IMR-90 (cell line): ENCODE results near the gene DCUN1D2.

ENCODE experiments used
- CTCF ChIP-seq: conservative IDR thresholded peaks from 2 replicates; pipeline ENCODE4 v1.5.1; 2012; ENCODE audit warnings: mild to moderate bottlenecking, low read depth, low read length, improper control_type of control experiment
- POLR2A ChIP-seq: IDR thresholded peaks from 2 replicates; pipeline ENCODE4 v1.6.1; 2012; ENCODE audit warnings: mild to moderate bottlenecking, low read depth, low read length
- RAD21 ChIP-seq: IDR thresholded peaks from 2 replicates; pipeline ENCODE4 v1.6.1; 2012; ENCODE audit warnings: low read length, improper control_type of control experiment
- RFX5 ChIP-seq: IDR thresholded peaks from 2 replicates; pipeline ENCODE4 v1.8.0; 2012; ENCODE audit warnings: low read depth, mild to moderate bottlenecking, low read length, moderate library complexity

DNA sequence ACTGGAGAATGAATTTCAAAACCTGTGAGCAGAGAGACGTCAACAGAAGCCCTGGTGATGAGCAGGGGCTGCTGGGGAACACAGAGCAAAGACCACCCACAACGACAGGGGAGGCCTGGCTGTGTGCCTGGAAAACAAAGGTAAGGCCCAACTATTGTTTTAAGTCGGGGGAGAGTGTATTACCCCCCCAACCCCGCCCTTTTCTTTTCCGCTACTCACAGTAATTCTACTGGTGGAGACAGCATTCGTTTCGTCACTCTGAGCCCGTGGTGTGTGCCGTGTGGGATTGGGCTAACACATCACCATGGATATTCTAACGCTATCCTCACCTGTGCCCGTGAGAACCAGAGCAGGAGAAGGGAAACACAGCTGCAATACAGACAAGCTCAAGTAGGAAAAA is 18.7 kb downstream of the DCUN1D2 start:
- TF ChIP-seq CTCF (no peak), RAD21 (no peak), RFX5 (no peak), POLR2A (no peak)
